CD4-positive, alpha-beta T cell treated with Interleukin-12 subunit alpha and Interleukin-12 subunit beta, for 1 hour (primary cell): ENCODE results near the gene LIN7A.
"Not testable (repeated sequence)": the region's sequence is repeated elsewhere in the genome, so short reads cannot be mapped to it uniquely, and the experiment has no call there.

Experiments
- DNase-seq: peaks from one replicate; pipeline ENCODE4 v3.0.0-alpha.2; 2020

Gene LIN7A

DNA sequence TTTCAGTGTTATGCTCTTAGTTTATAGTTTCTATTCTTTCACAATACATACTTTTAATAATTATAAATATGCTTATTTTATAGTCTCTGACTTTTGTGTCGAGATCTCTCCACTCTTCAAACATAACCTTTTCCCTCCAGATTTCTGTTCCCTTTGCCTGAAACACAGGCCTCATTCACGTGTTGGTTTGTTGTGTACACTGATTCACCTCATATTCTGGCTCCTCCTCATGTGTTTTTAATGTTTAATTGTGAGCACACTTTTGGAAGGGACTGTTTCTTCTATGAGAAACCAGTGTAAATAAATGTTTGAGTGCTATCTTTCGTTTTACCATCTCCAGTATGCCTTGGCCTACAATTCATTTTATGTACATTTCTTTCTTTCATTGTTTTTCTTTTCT lies 20.1 kb downstream of the LIN7A start:
- no peak for DNase-seq

DNA sequence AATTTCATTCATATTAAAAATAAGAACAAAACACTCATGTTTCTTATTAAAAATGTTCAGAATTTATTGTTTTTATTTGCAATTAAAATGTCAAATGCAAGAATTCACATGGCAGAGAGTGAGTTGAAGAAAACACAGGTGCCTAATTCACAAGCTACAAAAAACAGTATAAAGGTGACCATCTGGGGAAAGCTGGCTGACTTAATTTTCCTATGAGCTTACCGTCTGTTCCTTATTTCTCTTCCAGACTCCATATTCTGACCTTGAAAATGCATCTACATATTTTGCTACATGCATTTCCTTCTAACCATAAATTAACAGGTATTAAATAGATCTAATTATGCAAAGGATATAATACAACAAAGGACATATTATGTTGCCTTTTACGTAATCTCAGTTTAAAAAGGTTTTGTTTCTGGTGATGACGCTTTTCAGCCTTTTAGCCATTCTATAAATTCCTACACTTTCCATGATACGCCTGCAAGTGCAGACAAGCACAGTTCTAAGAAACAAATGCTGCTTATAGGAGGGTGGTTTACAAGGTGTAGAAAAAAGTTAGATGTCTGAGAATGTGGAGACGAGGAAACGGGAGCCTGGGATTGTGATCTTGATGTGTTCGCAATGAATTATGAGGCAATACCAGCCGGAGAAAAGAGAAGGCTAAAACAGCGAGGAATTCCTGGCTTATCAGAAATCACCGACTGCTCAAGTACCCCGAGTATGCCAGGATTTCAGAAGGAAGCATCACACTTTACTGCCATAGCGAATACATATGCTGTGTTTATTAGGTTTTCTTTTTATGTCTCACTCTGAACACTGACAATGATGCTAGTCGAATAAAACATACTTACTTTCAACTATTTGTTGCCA lies 24.6 kb downstream of the LIN7A start:
- DNase-seq = no peak

DNA sequence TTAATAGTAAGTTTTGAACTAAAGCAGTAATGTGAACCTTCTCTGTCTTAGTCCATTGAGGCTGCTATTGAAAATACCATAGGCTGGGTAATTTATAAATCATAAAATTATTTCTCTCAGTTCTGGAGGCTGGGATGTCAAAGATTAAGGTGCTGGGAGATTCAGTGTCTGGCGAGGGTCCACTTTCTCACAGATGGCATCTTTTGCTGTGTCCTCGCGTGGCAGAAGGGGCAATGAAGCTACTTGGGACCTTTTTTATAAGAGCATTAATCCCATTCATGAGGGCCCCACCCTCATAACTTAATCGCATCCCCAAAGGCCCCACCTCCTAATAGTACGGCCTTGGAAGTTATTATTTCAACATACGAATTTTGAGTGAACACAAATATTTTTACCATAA lies 28.4 kb downstream of the LIN7A start:
- DNase-seq = no peak

DNA sequence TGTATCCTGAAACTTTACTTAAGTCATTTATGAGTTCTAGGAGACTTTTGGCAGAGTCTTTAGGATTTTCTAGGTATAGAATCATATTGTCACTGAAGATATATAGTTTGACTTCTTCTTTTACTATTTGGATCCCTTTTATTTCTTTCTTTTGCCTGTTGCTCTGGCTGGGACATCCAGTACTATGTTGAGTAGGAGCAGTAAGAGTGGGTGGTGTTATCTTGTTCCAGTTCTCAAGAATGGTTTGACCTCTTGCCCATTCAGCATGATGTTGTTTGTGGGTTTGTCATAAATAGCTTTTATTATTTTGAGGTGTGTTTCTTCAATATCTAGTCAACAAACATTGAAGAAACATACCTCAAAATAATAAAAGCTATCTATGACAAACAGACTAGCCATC lies 35.0 kb downstream of the LIN7A start:
- no peak for DNase-seq

DNA sequence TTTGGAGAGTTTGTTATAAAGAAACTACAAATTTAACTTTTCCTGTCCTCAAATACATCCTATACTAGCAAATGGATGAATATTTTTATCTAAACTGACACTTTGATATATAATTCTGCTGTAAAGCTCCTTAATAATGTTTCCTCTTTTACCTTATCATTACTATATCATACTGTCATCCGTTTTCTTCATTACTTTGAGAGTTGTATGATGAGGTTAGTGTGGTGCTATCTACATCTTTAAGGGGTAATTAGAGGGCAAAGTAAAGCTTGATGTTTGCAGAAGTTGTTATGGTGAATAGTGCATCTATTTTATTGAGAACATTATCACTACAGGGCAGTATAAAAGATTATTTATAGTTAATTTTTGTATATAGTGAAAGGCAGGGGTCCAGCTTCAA lies 36.1 kb downstream of the LIN7A start:
- DNase-seq = no peak

DNA sequence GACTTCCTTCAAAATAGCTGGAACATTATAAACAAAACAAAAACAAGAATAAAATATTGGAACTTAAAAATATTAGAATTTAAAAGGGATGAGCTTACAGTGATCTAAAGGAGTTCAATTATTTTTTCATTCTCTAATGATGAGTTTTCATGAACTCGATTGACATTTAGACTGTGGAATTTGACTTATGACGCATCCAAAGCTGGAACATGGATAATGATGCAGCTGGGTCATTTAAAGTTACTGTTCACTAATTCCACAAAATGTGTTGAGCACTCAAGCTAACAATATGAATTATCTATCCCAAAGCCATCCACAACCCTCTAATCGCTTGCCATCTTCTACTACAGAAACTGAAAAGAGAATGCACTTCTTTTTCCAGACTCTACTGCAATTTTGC lies 42.5 kb downstream of the LIN7A start:
- no peak for DNase-seq

DNA sequence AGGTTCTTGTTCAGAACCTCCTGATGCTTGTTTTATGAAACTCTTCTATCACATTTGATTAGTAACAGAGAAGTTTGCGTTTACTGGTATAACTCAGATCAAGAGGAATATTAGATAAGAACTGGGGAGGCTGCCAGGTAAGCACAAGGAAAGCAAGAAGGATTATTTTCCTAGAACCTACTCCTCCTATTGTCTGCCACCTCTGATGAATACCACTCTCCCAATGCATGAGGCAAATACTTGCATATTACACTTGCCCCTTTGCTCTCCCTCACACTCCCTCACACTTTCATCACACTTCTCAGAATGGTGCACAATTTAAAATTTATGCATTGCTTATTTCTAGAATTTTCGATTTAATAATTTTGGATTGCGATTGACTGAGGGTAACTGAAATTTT lies 43.6 kb downstream of the LIN7A start:
- no peak for DNase-seq

DNA sequence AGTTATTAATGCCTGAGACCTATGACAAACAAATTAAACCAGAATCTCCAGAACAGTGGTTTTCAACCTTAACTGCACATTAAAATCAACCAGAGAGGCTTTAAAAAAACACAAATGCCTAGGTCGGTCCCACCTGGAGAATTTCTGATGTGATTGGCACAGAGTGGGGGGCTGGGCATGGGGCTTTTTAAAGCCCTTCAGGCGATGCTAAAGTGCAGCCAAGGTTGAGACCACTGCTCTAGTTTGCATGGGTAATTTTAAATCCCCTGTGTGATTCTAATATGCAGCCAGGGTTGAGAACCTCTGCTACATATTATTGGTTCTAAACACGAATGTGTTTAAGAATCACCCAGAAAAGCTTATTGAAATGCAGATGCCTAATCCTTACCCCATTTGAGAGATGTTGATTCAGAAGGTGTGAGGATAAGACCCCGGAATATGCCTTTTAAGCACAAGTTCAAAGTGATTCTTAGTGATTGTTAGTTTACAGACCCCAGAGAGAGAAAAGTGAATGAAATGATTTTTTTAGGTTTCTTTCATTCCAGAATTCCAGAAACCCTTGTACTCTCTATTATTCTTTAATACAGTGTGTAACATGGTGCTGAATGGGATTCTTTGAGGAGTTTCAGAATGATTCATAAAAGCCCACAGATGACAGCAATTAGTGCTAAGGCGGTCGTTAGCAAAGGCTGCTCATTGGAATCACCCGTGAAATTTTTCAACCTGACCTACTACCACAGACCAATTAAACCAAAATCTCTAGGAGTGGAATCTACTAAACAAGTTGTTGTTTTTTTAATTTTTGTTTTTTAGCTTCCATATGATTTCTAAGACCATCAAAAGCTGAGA lies 44.9 kb downstream of the LIN7A start:
- DNase-seq = no peak

DNA sequence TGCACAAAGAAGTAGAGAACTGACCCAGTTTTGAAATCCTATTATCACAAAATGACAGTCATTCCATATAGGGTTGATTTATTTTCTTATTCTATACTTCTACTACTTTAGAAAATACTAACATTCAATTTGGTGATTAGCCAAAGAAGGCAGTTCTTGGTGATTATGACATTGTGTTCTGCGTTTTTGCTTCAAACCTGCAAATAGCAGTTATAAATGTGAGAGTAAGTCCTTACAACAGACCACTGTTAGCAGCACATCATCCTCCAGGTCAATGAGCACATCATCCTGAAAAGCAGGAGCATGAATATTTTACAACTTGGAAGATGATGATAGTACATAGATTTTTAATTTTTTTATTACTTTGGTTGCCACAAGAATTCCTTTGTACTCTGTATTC lies 53.1 kb downstream of the LIN7A start:
- no peak for DNase-seq

DNA sequence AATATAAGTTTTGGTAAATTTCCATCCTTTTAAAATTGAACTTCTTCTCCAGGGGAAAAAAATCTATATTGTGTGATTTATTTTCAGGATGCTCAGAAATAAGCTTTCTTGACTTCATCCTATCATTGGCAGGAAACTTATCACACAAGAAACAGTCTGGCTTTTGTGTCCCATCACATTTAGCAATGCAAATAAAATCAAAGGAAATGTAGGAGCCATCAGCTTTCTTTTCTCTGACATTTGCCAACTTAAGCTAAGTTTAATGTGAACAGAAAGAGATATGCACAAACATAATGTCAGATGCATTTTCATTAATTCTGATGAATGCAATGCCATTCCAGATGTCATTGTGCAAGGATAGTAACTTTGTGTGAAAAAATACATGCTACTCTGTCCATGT lies 56.6 kb downstream of the LIN7A start:
- DNase-seq = no peak

DNA sequence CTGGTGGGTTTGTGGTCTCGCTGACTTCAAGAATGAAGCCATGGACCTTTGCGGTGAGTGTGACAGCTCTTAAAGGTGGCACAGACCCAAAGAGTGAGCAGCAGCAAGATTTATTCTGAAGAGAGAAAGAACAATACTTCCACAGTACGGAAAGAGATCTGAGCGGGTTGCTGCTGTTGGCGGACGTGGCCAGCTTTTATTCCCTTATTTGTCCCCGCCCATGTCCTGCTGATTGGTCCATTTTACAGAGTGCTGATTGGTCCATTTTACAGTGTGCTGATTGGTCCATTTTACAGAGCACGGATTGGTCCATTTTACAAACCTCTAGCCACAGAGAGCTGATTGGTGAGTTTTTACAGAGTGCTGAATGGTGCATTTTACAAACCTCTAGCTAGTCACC lies 59.3 kb downstream of the LIN7A start:
- DNase-seq = not testable (repeated sequence)

DNA sequence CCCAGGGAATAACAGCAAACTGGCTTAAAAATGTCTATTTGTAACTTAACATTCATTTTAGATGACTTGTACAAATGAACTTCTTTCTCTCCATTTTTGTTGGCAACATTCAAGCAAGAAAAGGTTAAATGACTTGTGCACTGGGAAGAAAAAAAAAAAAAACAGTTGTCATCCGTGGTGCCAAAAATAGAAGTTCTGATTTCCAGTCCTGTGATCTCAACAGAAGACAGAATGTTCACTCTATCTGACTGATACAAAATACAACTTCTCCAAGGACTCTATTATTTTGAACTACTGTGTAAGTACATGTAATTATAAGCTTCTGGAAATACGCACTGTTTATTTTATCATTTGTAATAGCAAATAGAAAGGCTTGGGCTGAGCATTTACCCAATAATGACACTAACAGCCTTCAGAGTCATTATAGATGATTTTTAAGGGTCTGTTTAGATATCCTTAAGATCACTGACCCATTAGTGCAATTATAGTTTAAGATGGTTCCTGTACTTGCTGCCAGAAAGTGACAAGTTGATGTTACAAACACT lies 59.9 kb downstream of the LIN7A start:
- DNase-seq = no peak

DNA sequence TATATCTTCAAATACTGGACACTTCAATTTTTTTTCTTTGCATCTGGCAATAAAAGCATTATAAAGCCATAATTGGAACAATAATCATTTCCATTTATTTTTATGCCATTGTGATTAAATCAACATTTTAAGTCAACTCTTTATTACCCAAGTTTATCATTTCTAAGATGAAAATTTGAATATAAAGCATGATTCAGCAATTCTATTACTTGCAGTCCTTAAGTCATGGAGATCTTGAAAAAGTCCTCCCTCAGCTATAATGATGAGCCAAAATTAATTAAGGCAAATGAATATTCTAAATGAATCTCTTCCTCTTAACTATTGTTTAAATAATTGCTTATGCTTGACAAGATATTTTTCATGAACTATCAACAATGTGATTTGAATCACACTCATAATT lies 65.7 kb downstream of the LIN7A start:
- DNase-seq = no peak

DNA sequence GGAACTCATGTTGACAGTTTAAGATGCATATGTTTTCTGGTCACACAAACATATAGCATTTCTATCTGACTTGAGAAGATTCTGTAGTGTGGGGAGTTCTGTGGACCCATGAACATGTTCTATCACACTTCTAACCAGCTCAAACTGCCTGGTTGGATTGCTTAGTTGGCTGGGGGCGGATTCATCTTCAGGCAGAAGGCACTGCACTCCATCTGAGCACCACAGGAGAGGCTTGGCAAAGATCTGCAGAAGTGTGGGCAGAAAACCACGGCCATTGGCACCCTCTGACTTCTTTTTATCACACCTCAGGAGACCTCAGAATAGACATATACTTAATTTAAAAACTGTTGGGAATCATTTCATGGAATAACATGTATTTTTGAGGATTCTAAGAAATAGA lies 68.5 kb downstream of the LIN7A start:
- no peak for DNase-seq

DNA sequence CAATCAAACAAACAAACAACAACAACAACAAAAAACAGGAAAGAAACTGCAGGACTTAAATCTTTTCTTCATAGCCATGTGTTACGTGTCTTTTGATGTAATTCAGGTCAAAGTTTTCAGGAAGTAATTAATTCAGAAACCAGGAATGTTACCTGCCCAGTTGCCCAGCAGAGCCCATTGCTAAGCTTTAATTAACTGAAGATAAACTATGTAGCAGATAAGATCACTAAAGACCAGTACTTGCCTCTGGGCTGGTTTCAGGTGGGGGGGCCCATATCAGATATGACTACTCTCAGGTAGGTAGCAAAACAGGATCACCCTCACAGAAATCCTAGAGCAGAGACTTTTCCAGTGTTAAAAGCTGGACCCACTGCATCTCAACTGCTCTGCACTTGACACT lies 69.2 kb downstream of the LIN7A start:
- DNase-seq = no peak

DNA sequence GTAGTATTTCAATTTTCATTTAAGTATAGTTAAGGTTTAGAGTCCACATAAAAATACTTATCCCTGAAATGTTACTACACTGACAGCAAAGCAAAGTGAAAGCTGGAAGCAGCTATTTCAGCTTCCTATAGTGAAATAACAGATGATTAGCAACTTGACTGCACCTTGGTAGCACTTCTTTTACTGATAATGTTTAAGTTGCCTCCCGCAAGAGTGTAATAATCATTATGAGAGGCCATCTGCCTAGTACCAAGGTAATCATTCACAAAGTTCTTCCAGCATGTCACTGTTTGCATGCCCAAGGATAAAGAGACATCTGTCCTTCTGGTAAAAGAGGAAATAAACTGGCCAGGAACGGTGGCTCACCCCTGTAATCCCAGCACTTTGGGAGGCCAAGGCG lies 69.8 kb downstream of the LIN7A start:
- no peak for DNase-seq

DNA sequence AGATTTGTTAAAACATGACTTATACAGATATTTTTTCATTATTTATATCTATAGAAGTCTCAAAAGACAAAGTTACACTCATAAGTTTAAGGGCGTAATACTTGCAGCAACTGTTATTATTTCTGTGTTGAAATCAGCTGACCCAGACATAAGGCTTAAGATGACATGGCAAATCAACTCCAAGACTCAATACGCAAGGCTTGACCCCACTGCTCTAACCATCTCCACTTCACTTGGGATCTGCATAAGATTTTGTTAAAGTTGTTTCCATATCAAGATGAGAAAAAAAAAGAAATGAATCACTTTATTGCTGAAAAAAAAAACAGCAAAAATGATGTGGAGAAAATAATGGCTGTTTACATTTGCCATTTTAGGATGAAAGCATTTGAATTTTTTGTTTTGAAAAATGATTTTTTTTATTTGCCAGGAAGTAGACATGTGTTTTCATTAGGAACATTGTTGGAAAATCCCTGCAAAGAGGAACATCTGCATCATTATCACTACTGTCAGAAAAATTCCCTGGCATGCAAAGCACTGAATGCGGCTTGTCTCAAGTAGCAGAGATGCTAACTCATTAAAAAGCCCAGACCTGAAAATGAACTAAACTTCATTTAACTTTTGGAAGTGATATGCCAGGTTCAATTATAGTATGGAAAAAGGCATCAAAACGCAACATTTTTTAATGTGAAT lies 73.5 kb downstream of the LIN7A start:
- DNase-seq = no peak

DNA sequence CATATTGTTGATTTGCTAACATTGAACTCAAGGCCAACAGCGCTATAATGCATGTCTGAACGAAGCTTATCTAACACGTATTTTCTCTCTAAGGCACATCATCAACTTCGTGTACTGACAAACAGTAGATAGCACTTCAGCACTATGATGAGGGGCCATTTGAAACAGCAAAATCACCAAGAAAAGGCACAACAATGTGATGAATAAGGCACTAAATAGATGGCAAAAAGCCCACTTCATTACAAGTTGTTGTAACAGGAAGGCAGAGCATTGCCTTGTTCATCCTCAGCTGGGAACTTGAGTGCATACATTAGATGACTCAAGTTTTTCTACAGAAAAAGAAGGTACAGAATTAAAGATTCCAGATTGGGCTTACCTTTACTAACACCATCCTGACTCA lies 75.2 kb downstream of the LIN7A start:
- DNase-seq = no peak

DNA sequence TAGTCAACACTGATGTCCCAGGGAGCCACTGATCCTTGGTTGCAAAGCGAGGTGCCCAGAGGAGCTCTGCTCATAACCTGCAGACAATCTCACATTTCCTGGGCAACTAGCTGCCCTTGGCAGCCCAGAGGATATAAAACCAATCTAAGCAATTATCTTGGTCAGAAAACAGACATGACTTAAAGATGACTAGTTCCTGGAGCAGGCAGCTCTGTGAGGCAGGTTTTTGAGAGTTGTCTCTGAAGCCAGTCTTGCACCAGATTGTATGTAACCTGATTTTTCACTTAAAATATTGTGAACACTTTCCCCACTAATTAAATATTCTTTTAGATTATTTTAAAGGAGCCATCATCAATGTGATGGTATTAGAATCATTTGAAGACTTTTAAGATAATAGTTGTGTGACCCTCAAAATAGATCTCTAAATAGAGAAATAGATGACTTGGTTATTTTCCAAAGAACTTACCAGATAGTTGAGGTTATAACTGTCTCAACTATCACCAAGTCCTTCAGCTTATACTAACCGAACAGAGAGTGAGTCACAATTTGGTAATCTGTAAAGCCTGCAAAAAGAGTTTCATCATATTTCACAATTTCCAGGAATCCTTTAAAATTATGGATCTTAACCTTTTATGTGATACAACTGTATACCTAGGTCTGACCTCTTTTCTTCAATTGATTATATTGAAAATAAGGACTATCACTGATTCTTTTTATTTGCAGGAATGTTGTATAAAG lies 75.9 kb downstream of the LIN7A start:
- no peak for DNase-seq

DNA sequence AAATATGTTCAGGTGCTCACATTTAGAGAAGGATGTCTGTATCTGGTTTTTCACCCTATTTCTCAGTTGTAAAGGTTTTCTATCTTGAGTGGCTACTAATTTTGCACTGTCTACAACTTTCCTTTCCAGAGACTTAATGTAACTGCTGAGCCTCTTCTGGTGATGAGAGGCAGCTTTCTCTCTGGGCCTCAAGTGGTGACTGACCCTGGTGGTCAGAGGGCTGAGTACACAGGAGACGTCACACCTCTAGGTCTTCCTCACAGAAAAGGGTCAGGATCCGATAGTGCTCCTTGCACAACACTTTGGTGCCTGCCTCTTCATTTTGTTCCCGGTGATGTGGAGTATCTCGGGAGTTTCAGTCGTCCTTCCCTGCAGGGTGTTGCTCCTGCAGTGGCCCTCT lies 76.8 kb downstream of the LIN7A start:
- DNase-seq = no peak

DNA sequence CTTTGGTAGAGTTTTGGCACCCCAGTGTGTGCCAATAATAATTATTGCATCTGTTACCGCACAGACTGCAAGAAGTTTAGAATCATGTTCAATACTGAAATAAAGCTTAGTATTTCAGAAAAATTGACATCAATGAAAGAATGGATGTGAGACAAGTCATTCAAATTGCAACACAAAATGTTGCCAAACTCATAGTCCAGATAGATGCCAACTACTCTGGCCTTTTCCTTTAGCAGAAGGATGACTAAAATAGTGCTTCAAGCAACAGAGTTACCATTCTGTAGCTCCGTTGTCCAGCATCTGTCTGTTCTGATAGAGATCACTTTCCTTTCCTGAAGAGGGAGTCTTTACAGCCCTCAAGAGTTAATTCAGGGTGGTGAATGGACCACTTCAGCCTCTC lies 77.5 kb downstream of the LIN7A start:
- DNase-seq = no peak

DNA sequence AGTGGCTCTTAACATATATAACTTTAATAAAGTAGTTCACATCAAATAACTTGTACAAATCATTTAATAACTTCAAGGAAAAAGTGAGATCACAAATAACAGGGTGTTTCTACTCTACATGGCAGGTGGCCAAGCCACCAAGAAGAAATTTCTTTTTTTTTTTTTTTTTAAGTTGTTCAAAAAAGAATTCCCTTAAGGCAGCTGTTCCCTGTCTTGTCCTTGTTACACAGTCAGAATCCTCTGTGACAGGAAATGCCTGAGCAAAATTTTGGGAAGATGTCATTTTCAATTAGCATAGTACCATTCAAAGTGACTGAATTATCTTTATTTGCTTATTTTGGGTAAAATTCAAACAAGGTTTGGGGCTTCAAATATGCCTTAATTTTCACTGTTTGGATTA lies 79.4 kb downstream of the LIN7A start:
- DNase-seq = no peak

DNA sequence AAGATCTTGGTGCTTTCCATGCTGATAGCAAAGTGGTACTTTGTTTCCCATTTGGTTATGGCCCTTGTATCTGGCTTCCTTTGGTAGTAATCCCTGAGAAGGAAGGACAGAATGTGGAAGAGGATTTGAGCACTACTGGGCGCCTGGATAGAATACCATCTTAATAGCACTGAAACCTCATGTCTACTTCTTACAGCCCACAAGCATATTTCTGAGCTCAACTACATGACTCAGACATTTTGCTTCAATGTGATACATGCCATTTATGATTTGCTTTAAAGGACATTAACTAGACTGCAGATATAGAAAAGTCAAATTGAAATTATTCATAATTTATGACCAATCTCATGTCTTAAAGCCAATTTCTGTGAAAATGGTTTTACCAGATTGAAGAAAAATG lies 80.4 kb downstream of the LIN7A start:
- no peak for DNase-seq
